ENCODE data around the gene AKAP6. TPM values are rescaled to one million over a fixed set of nuclear protein-coding genes. Genes with fewer than 3 reads are reported as not detected.

AKAP6 gene
- total RNA-seq, 1 experiment from 2014 or later: 1.9 TPM

GRCh38 chr14:32618991-32619390 is 289.9 kb downstream of the AKAP6 start:
- no peaks in the 10 kb centered on the region for H3K79me2 ChIP-seq (ENCODE audit: insufficient read depth, low read length)
- no peak overlapping the region for H3K4me3 ChIP-seq (replicated peaks in 1 of 2; ENCODE audit: low read depth in 1 of 2, low read length in 2 of 2)
- H3K4me1 ChIP-seq (ENCODE audit: control insufficient read depth in 1 of 2, insufficient read depth in 2 of 2, low read length in 2 of 2): no peaks in the 10 kb centered on the region
- H3K36me3 ChIP-seq (ENCODE audit: control insufficient read depth in 1 of 2, insufficient read depth in 2 of 2, low read length in 2 of 2): no peaks in the 10 kb centered on the region
- POLR2A ChIA-PET: no interaction called here
- CTCF ChIA-PET: no interaction called here
- ATAC-seq (no peak), DNase-seq (ENCODE audit: low read depth, low spot score) (no peak)
- intact Hi-C loops (cut with micrococcal nuclease): no loop called here
- H4K20me1 ChIP-seq (ENCODE audit: insufficient read depth): no peaks in the 10 kb centered on the region
- H3K9ac ChIP-seq (ENCODE audit: low read length): no peak overlapping the region
- no peaks in the 10 kb centered on the region for H3K9me3 ChIP-seq (ENCODE audit: control insufficient read depth in 1 of 2, insufficient read depth in 1 of 2, low read depth in 1 of 2, low read length in 2 of 2)
- H2AFZ ChIP-seq (ENCODE audit: low read depth, low read length, poor library complexity, severe bottlenecking): no peak overlapping the region
- no peaks in the 10 kb centered on the region for H3K9me2 ChIP-seq (ENCODE audit: insufficient read depth)
- H3K4me2 ChIP-seq (ENCODE audit: low read length): no peak overlapping the region
- RAD21 ChIA-PET (ENCODE audit: low non-redundant PET in 1 of 2, low total read pairs in 2 of 2, uncharacterized antibody in 2 of 2, unreplicated experiment in 2 of 2): no interaction called here
- no TSS peak for BruUV-seq (replicated peaks)
- H3K27ac ChIP-seq (ENCODE audit: low read depth, low read length): no peak overlapping the region
- TF ChIP-seq ELF1 (IDR thresholded peaks at IDR 0.05; ENCODE audit: borderline replicate concordance, low read depth): no peak
- TF ChIP-seq FOSL1 (IDR thresholded peaks at IDR 0.05; ENCODE audit: low read depth): no peak
- TF ChIP-seq POLR2AphosphoS5 (IDR thresholded peaks at IDR 0.05; ENCODE audit: low read depth, low read length): no peak
- peaks cover 13% of the 10 kb centered on the region; the same call in 1 of the 2 replicates for H3K27me3 ChIP-seq (ENCODE audit: insufficient read depth, low read length)

GRCh38 chr14:32620303-32620702 is 291.2 kb downstream of the AKAP6 start:
- Histone ChIP-seq H3K36me3 (ENCODE audit: control insufficient read depth in 1 of 2, insufficient read depth in 2 of 2, low read length in 2 of 2) (no peaks in the 10 kb centered on the region), H3K9ac (ENCODE audit: low read length) (no peak overlapping the region), H3K4me2 (ENCODE audit: low read length) (no peak overlapping the region), H3K9me3 (ENCODE audit: control insufficient read depth in 1 of 2, insufficient read depth in 1 of 2, low read depth in 1 of 2, low read length in 2 of 2) (no peaks in the 10 kb centered on the region), H3K27ac (ENCODE audit: low read depth, low read length) (no peak overlapping the region), H3K4me1 (ENCODE audit: control insufficient read depth in 1 of 2, insufficient read depth in 2 of 2, low read length in 2 of 2) (no peaks in the 10 kb centered on the region), H3K4me3 (replicated peaks in 1 of 2; ENCODE audit: low read depth in 1 of 2, low read length in 2 of 2) (no peak overlapping the region), H2AFZ (ENCODE audit: low read depth, low read length, poor library complexity, severe bottlenecking) (no peak overlapping the region), H3K27me3 (ENCODE audit: insufficient read depth, low read length) (peaks cover 13% of the 10 kb centered on the region), H3K79me2 (ENCODE audit: insufficient read depth, low read length) (no peaks in the 10 kb centered on the region), H4K20me1 (ENCODE audit: insufficient read depth) (no peaks in the 10 kb centered on the region), H3K9me2 (ENCODE audit: insufficient read depth) (no peaks in the 10 kb centered on the region)
- DNase-seq (ENCODE audit: low read depth, low spot score): no peak
- no peak for ATAC-seq
- ChIA-PET RAD21 (ENCODE audit: low non-redundant PET in 1 of 2, low total read pairs in 2 of 2, uncharacterized antibody in 2 of 2, unreplicated experiment in 2 of 2) (no interaction called here), POLR2A (no interaction called here), CTCF (no interaction called here)
- intact Hi-C loops (cut with micrococcal nuclease): no loop called here
- no TSS peak for BruUV-seq (replicated peaks)
- no peak for TF ChIP-seq SP1 (IDR thresholded peaks at IDR 0.05; ENCODE audit: low read depth)
- no peak for TF ChIP-seq EZH2 (IDR thresholded peaks at IDR 0.05)
- TF ChIP-seq CTCF (IDR thresholded peaks at IDR 0.05 in 2 of 3, conservative IDR thresholded peaks at IDR 0.05 in 1 of 3; ENCODE audit: borderline replicate concordance in 1 of 3, insufficient read depth in 1 of 3, low read depth in 2 of 3, low read length in 2 of 3): no peak
- TF ChIP-seq RAD21 (IDR thresholded peaks at IDR 0.05; ENCODE audit: low read depth): no peak
- no peak for TF ChIP-seq FOSL1 (IDR thresholded peaks at IDR 0.05; ENCODE audit: low read depth)
- TF ChIP-seq TCF7L2 (IDR thresholded peaks at IDR 0.05; ENCODE audit: borderline replicate concordance, extremely low read depth, insufficient read depth, insufficient read length): no peak
- no peak for TF ChIP-seq JUND (IDR thresholded peaks at IDR 0.05)
- no peak for TF ChIP-seq ZFX (IDR thresholded peaks at IDR 0.05)
- no peak for TF ChIP-seq ZBTB33 (IDR thresholded peaks at IDR 0.05; ENCODE audit: extremely low read depth, insufficient replicate concordance, low read length)
- no peak for TF ChIP-seq REST (IDR thresholded peaks at IDR 0.05; ENCODE audit: low read depth)
- TF ChIP-seq YY1 (IDR thresholded peaks at IDR 0.05; ENCODE audit: extremely low read depth, insufficient replicate concordance, low read depth, low read length): no peak
